K562 (cell line): ENCODE results near the gene GGT1. TPM values are rescaled to one million over a fixed set of nuclear protein-coding genes. Genes with fewer than 3 reads are reported as not detected.
A peak's percentile ranks its signal among the peaks of the same experiment; 100 is the strongest.

Source experiments
- ARID3B ChIP-seq: fragments of 250-450 bp; sonication (Bioruptor Pico); IDR thresholded peaks from 2 replicates; pipeline ENCODE4 v1.4.0; 2020; ENCODE audit warnings: borderline replicate concordance
- BACH1 ChIP-seq: fragments of 200-800 bp; sonication (Bioruptor generic); IDR thresholded peaks from 2 replicates; pipeline ENCODE4 v1.6.1; 2016; ENCODE audit warnings: missing genetic modification characterization, missing compliant biosample characterization
- CHCHD3 ChIP-seq: fragments of 250-450 bp; sonication (Bioruptor Pico); IDR thresholded peaks from 2 replicates; pipeline ENCODE4 v2.1.2; 2022; ENCODE audit warnings: mild to moderate bottlenecking
- DLX4 ChIP-seq: fragments of 250-450 bp; sonication (Bioruptor Pico); IDR thresholded peaks from 2 replicates; pipeline ENCODE4 v1.6.1; 2021; ENCODE audit warnings: mild to moderate bottlenecking
- E2F6 ChIP-seq, 2 experiments: IDR thresholded peaks; 2 replicates each; pipeline ENCODE4 v1.6.1; 2011; ENCODE audit warnings: borderline replicate concordance in 1 of 2, control low read depth in 1 of 2, low read depth in 1 of 2, low read length in 1 of 2, mild to moderate bottlenecking in 1 of 2, mixed read lengths in 1 of 2, moderate library complexity in 1 of 2; ENCODE audit not compliant: insufficient read depth in 1 of 2, insufficient read length in 1 of 2, poor library complexity in 1 of 2, severe bottlenecking in 1 of 2; ENCODE audit errors: extremely low read depth in 1 of 2
- GATAD2A ChIP-seq: fragments of 450-650 bp; IDR thresholded peaks from 2 replicates; pipeline ENCODE4 v1.6.1; 2017
- HNRNPK ChIP-seq: fragments of 200-400 bp; formaldehyde crosslinking; IDR thresholded peaks from one replicate; pipeline ENCODE4 v1.6.1; 2018; ENCODE audit warnings: mild to moderate bottlenecking, low read depth, low read length; ENCODE audit not compliant: poor library complexity, severe bottlenecking
- PRDM10 ChIP-seq: fragments of 450-650 bp; IDR thresholded peaks from 2 replicates; pipeline ENCODE4 v1.6.1; 2018; ENCODE audit not compliant: partially characterized antibody
- SRF ChIP-seq, 2 experiments: fragments of 250-450, 450-650 bp in 1 of 2; sonication (Bioruptor Pico) in 1 of 2; sonication (generic) in 1 of 2; formaldehyde crosslinking; IDR thresholded peaks; 2 replicates each; pipeline versions ENCODE4 v1.5.0 to v1.5.1; 2020 to 2022; ENCODE audit warnings: mild to moderate bottlenecking in 1 of 2, missing genetic modification reagents in 1 of 2
- U2AF1 ChIP-seq: fragments of 200-400 bp; formaldehyde crosslinking; optimal IDR thresholded peaks from 2 replicates; pipeline ENCODE3; 2017; ENCODE audit warnings: mild to moderate bottlenecking, low read depth, low read length, moderate library complexity
- ZBTB49 ChIP-seq: sonication (generic); formaldehyde crosslinking; IDR thresholded peaks from 2 replicates; pipeline ENCODE4 v1.8.0; 2022; ENCODE audit warnings: missing genetic modification reagents, mild to moderate bottlenecking, borderline replicate concordance
- ZNF311 ChIP-seq: fragments of 250-450 bp; sonication (Bioruptor Pico); IDR thresholded peaks from 2 replicates; pipeline ENCODE4 v1.4.0; 2020; ENCODE audit warnings: mild to moderate bottlenecking, moderate library complexity
- ZNF398 ChIP-seq: fragments of 250-450 bp; sonication (Bioruptor Pico); IDR thresholded peaks from 2 replicates; pipeline ENCODE4 v1.8.0; 2021; ENCODE audit warnings: moderate library complexity, mild to moderate bottlenecking, inconsistent platforms
- ZNF75A ChIP-seq: fragments of 450-650 bp; formaldehyde crosslinking; IDR thresholded peaks from 2 replicates; pipeline ENCODE4 v1.4.0; 2020; ENCODE audit warnings: mild to moderate bottlenecking
- polyA plus RNA-seq, 8 experiments: library from polyadenylated mRNA; depleted of rRNA in 4 of 8; stranded (reverse) in 5 of 8; unstranded in 3 of 8; fragments of >200 nt; fragmentation: Nextera tagmentation in 2 of 8; fragmentation: Illumina TruSeq in 1 of 8; extraction: Ambion mirVana in 2 of 8; extraction: Trizol in 1 of 8; gene quantifications; 2 replicates each; pipeline versions ENCODE4 v1.2.1 to v1.2.3, GENCODE V29; 2011 to 2014; ENCODE audit warnings: inconsistent platforms in 1 of 8, missing spikeins in 1 of 8
- total RNA-seq, 7 experiments: library from RNA; depleted of rRNA in 6 of 7; stranded (reverse); fragments of >200 nt in 6 of 7; fragmentation: Illumina TruSeq in 2 of 7; extraction: Trizol in 2 of 7; gene quantifications; 2 replicates each; pipeline versions ENCODE4 v1.2.1 to v1.2.3, GENCODE V29; 2011 to 2021; ENCODE audit warnings: low replicate concordance in 1 of 7

Gene GGT1
- total and polyA plus RNA-seq, 9 of the 15 experiments (the other 6 are each of a cell fraction or from before 2014, with no cell fraction given), result 0.46 to 11.8 (median 6.9) TPM

- TF ChIP-seq PRDM10 (no peak), ZNF75A (CRISPR knock-in tag) (no peak), ZNF311 (CRISPR knock-in tag) (no peak), ZBTB49 (CRISPR knock-in tag) (no peak), GATAD2A (no peak), BACH1 (tag) (no peak), ARID3B (CRISPR knock-in tag) (no peak), E2F6 (IDR thresholded peaks at IDR 0.05; ENCODE audit: borderline replicate concordance in 1 of 2, extremely low read depth in 1 of 2, insufficient read depth in 1 of 2, insufficient read length in 1 of 2, low read depth in 1 of 2, low read length in 1 of 2, poor library complexity in 1 of 2, severe bottlenecking in 1 of 2) (peak; percentile 54 to 89), SRF (CRISPR knock-in tag; IDR thresholded peaks at IDR 0.05) (no peak), ZNF398 (CRISPR knock-in tag) (no peak), CHCHD3 (no peak), U2AF1 (no peak), HNRNPK (no peak), DLX4 (CRISPR knock-in tag) (no peak)
These were observed 47.6 kb upstream of the GGT1 start, which contains the start of gene SNRPD3 (continued) for GRCh38 chr22:24555165-24556039.
